ENCODE measurements around the gene PRDM9.
"Not testable (repeated sequence)": the region's sequence is repeated elsewhere in the genome, so short reads cannot be mapped to it uniquely, and the experiment has no call there.

PRDM9 gene
- total RNA-seq, result 0 reads per million in 2 donors

GRCh38 chr5:23507278-23507685 lies at the start of gene PRDM9:
PRDM9 (plus strand) TSS chr5:23507609; CDS start chr5:23509034, 1,425 bp downstream.
- DNase-seq, result peak; percentile 6

GRCh38 chr5:23457780-23458179 lies 49.6 kb upstream of the PRDM9 start:
- no peak for DNase-seq

GRCh38 chr5:23459214-23459613 lies 48.2 kb upstream of the PRDM9 start:
- no peak for DNase-seq

GRCh38 chr5:23461576-23461975 lies 45.8 kb upstream of the PRDM9 start:
- no peak for DNase-seq

- DNase-seq, result no peak
Observed at GRCh38 chr5:23466401-23466912, 41.0 kb upstream of the PRDM9 start.

GRCh38 chr5:23468658-23469057 lies 38.8 kb upstream of the PRDM9 start:
- DNase-seq, result no peak

- DNase-seq, result no peak
Observed at GRCh38 chr5:23473915-23474314, 33.5 kb upstream of the PRDM9 start.

GRCh38 chr5:23474315-23474714 lies 33.1 kb upstream of the PRDM9 start:
- no peak for DNase-seq

- DNase-seq, result no peak
Observed at GRCh38 chr5:23476580-23476979, 30.8 kb upstream of the PRDM9 start.

- DNase-seq, result no peak
Observed at GRCh38 chr5:23482642-23483041, 24.8 kb upstream of the PRDM9 start.

- no peak for DNase-seq
Observed at GRCh38 chr5:23483090-23483489, 24.3 kb upstream of the PRDM9 start.

- DNase-seq, result no peak
Observed at GRCh38 chr5:23484096-23484495, 23.3 kb upstream of the PRDM9 start.

- DNase-seq, result not testable (repeated sequence)
Observed at GRCh38 chr5:23486227-23486626, 21.2 kb upstream of the PRDM9 start.

- DNase-seq, result no peak
Observed at GRCh38 chr5:23490993-23491392, 16.4 kb upstream of the PRDM9 start.

- DNase-seq, result no peak
Observed at GRCh38 chr5:23494558-23494957, 12.9 kb upstream of the PRDM9 start.

- DNase-seq, result no peak
Observed at GRCh38 chr5:23496576-23496975, 10.8 kb upstream of the PRDM9 start.

GRCh38 chr5:23506329-23507236 lies 826 bp upstream of the PRDM9 start:
- no peak for DNase-seq

GRCh38 chr5:23510434-23510833 lies 3.0 kb downstream of the PRDM9 start:
- not testable (repeated sequence) for DNase-seq

- no peak for DNase-seq
Observed at GRCh38 chr5:23522553-23522952, 15.1 kb downstream of the PRDM9 start.

- DNase-seq, result no peak
Observed at GRCh38 chr5:23523031-23523430, 15.6 kb downstream of the PRDM9 start.

GRCh38 chr5:23523998-23524397 lies 16.6 kb downstream of the PRDM9 start:
- DNase-seq, result no peak

GRCh38 chr5:23525751-23526150 lies 18.3 kb downstream of the PRDM9 start:
- no peak for DNase-seq

- DNase-seq, result not testable (repeated sequence)
Observed at GRCh38 chr5:23526616-23527015, 19.2 kb downstream of the PRDM9 start.

GRCh38 chr5:23527216-23527920 lies 20.0 kb downstream of the PRDM9 start:
- not testable (repeated sequence) for DNase-seq
